ENCODE data around the gene TMEM245.

TMEM245 gene

DNA sequence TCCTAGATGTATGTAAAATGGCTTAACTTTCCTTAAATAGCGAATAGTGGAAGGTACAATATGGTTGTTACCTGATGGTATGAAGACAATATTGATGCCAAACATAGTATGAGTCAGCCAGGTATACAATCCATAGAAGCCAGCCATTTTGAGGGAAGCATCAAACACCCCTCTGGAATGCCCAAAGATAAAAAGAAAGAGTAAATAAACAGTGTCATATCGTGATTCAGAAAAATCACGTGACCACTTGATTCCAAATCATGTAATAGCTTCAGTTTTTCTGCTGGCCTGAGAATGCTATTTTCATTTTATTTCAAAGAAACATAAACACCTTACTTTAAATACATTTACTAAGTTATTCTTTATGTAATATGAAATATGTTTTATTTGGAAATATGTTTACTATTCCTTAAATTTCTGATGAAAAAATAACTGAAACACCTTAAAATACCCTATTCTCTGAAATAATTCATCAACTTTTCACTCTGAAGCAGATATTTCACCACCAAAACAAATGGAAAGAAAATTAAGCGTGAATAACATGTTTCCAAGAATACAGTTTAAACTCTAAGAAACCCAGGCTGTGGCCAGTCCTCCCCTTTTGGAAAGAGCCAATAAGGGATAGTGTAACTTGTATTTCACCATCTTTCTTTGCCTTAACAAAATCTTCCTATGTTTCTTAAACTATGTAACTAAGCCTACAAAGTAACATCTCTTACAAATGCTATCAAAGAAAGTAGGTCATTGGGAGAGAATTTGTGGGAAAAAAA is 81.6 kb downstream of the TMEM245 start:
- TF ChIP-seq ZNF610 (tag by site-specific recombination; IDR thresholded peaks at IDR 0.05; ENCODE audit: borderline replicate concordance) (no peak), ZNF302 (tag by site-specific recombination; IDR thresholded peaks at IDR 0.05; ENCODE audit: low read depth) (no peak), ZNF629 (tag by site-specific recombination; IDR thresholded peaks at IDR 0.05) (no peak), ZNF654 (tag by site-specific recombination; IDR thresholded peaks at IDR 0.05; ENCODE audit: low read depth) (no peak), ZBTB49 (tag by site-specific recombination; IDR thresholded peaks at IDR 0.05; ENCODE audit: low read depth) (no peak), ZNF544 (tag by site-specific recombination; IDR thresholded peaks at IDR 0.05) (no peak), ZNF660 (tag by site-specific recombination; IDR thresholded peaks at IDR 0.05) (no peak), ZNF776 (tag by site-specific recombination; IDR thresholded peaks at IDR 0.05; ENCODE audit: borderline replicate concordance) (no peak), ZNF184 (tag by site-specific recombination; IDR thresholded peaks at IDR 0.05) (no peak), MZF1 (tag by site-specific recombination; IDR thresholded peaks at IDR 0.05; ENCODE audit: borderline replicate concordance) (no peak)
- Histone ChIP-seq H3K4me1 (ENCODE audit: control insufficient read depth, insufficient read depth, low read length) (no peaks in the 10 kb centered on the region), H3K36me3 (ENCODE audit: control insufficient read depth in 2 of 2, insufficient read depth in 1 of 2, low read length in 2 of 2) (peaks cover 12 to 64% of the 10 kb centered on the region in 2 experiments; a peak in 2 of 3 replicates), H3K4me3 (ENCODE audit: low read depth, low read length) (no peak overlapping the region), H3K9me3 (ENCODE audit: control insufficient read depth, insufficient read depth, low read depth, low read length) (no peaks in the 10 kb centered on the region), H3K27ac (ENCODE audit: extremely low read depth, low read depth, low read length) (no peak overlapping the region)
- CTCF ChIA-PET = no interaction called here
- POLR2A ChIA-PET = no interaction called here

- no peak overlapping the region for H3K4me3 ChIP-seq (ENCODE audit: low read depth, low read length)
- TF ChIP-seq MZF1 (tag by site-specific recombination; IDR thresholded peaks at IDR 0.05; ENCODE audit: borderline replicate concordance) (0 out of 2 replicates have a peak, but pooled peaks have one; percentile 37), ZNF600 (tag by site-specific recombination; IDR thresholded peaks at IDR 0.05) (no peak)
- H3K4me1 ChIP-seq (ENCODE audit: control insufficient read depth, insufficient read depth, low read length) = no peaks in the 10 kb centered on the region
- no peak overlapping the region for H3K27ac ChIP-seq (ENCODE audit: extremely low read depth, low read depth, low read length)
- POLR2A ChIA-PET = no interaction called here
- CTCF ChIA-PET = no interaction called here
- H3K9me3 ChIP-seq (ENCODE audit: control insufficient read depth, insufficient read depth, low read depth, low read length) = no peaks in the 10 kb centered on the region
- peaks cover 20 to 63% of the 10 kb centered on the region in 2 experiments; a peak in 2 of 3 replicates for H3K36me3 ChIP-seq (ENCODE audit: control insufficient read depth in 2 of 2, insufficient read depth in 1 of 2, low read length in 2 of 2)
Observed at GRCh38 chr9:109036744-109037680, 82.7 kb downstream of the TMEM245 start.

- H3K4me3 ChIP-seq (ENCODE audit: low read depth, low read length) = no peak overlapping the region
- no peaks in the 10 kb centered on the region for H3K9me3 ChIP-seq (ENCODE audit: control insufficient read depth, insufficient read depth, low read depth, low read length)
- ChIA-PET CTCF (no interaction called here), POLR2A (no interaction called here)
- H3K27ac ChIP-seq (ENCODE audit: extremely low read depth, low read depth, low read length) = no peak overlapping the region
- no peak for TF ChIP-seq ZNF169 (tag by site-specific recombination; IDR thresholded peaks at IDR 0.05)
- 0 out of 2 replicates have a peak, but pooled peaks have one; percentile 47 for TF ChIP-seq ZNF362 (tag by site-specific recombination; IDR thresholded peaks at IDR 0.05)
- H3K4me1 ChIP-seq (ENCODE audit: control insufficient read depth, insufficient read depth, low read length) = no peaks in the 10 kb centered on the region
- peaks cover 20 to 62% of the 10 kb centered on the region in 2 experiments; a peak in 2 of 3 replicates for H3K36me3 ChIP-seq (ENCODE audit: control insufficient read depth in 2 of 2, insufficient read depth in 1 of 2, low read length in 2 of 2)
Observed at GRCh38 chr9:109035684-109036423, 83.9 kb downstream of the TMEM245 start.
